ENCODE measurements around the gene HCFC2.

The HCFC2 gene

GRCh38 chr12:104126548-104126947 lies 62.2 kb downstream of the HCFC2 start:
- DNase-seq, result no peak

GRCh38 chr12:104130760-104131159 lies 66.4 kb downstream of the HCFC2 start:
- DNase-seq, result no peak

- no peak for DNase-seq
These were observed 67.3 kb downstream of the HCFC2 start for GRCh38 chr12:104131609-104132008.

- DNase-seq, result no peak
These were observed 68.1 kb downstream of the HCFC2 start for GRCh38 chr12:104132351-104132956.

- DNase-seq, result no peak
These were observed 69.0 kb downstream of the HCFC2 start for GRCh38 chr12:104133321-104133720.

- no peak for DNase-seq
These were observed 69.5 kb downstream of the HCFC2 start for GRCh38 chr12:104133866-104134265.

GRCh38 chr12:104134882-104135281 lies 70.6 kb downstream of the HCFC2 start:
- no peak for DNase-seq

- DNase-seq, result no peak
These were observed 72.2 kb downstream of the HCFC2 start for GRCh38 chr12:104136577-104136976.

GRCh38 chr12:104137001-104137901 lies 72.9 kb downstream of the HCFC2 start:
- peak; percentile 35 for DNase-seq

GRCh38 chr12:104137902-104138796 lies 73.8 kb downstream of the HCFC2 start, which contains the start of gene NFYB:
TSS of gene NFYB (minus strand) at chr12:104138210. CDS start at chr12:104135453, 2,757 bp downstream.
- DNase-seq, result peak; percentile 96

- DNase-seq, result no peak
These were observed 74.4 kb downstream of the HCFC2 start for GRCh38 chr12:104138797-104139152.

- DNase-seq, result no peak
These were observed 78.2 kb downstream of the HCFC2 start for GRCh38 chr12:104142543-104142942.

- DNase-seq, result no peak
These were observed 78.7 kb downstream of the HCFC2 start for GRCh38 chr12:104143002-104143401.

- no peak for DNase-seq
These were observed 79.6 kb downstream of the HCFC2 start for GRCh38 chr12:104143918-104144317.

- DNase-seq, result no peak
These were observed 83.0 kb downstream of the HCFC2 start for GRCh38 chr12:104147346-104147745.

GRCh38 chr12:104150416-104150815 lies 86.1 kb downstream of the HCFC2 start:
- DNase-seq, result peak; percentile 51

- DNase-seq, result no peak
These were observed 88.4 kb downstream of the HCFC2 start for GRCh38 chr12:104152685-104153241.

GRCh38 chr12:104154286-104154685 lies 90.0 kb downstream of the HCFC2 start:
- DNase-seq, result no peak

GRCh38 chr12:104154806-104155205 lies 90.5 kb downstream of the HCFC2 start:
- DNase-seq, result no peak
